GM21423 (cell line): Measurements from ENCODE around the gene ZDHHC1.
"Not testable (repeated sequence)": the region's sequence is repeated elsewhere in the genome, so short reads cannot be mapped to it uniquely, and the experiment has no call there.

Experiments used
- ATAC-seq: cut with Tn5 transposase; IDR thresholded peaks from one replicate; pipeline ENCODE4 v1.9.1; 2021; ENCODE audit warnings: mild to moderate bottlenecking, moderate library complexity; ENCODE audit not compliant: unreplicated experiment

Gene ZDHHC1

GRCh38 chr16:67394155-67395104 lies 21.8 kb downstream of the ZDHHC1 start:
- no peak for ATAC-seq

GRCh38 chr16:67393788-67394154 lies 22.5 kb downstream of the ZDHHC1 start:
- no peak for ATAC-seq

- no peak for ATAC-seq
These were observed 23.0 kb downstream of the ZDHHC1 start, which contains the start of gene TPPP3 for GRCh38 chr16:67393111-67393787. Gene TPPP3, minus strand, starts transcription at chr16:67393498. Its CDS starts 2,387 bp downstream, at chr16:67391111.

- ATAC-seq: no peak
These were observed 23.8 kb downstream of the ZDHHC1 start for GRCh38 chr16:67392301-67393059.

- no peak for ATAC-seq
These were observed 24.6 kb downstream of the ZDHHC1 start for GRCh38 chr16:67391424-67392300.

- ATAC-seq: no peak
These were observed 25.4 kb downstream of the ZDHHC1 start for GRCh38 chr16:67390816-67391423.

GRCh38 chr16:67389911-67390815 lies 26.1 kb downstream of the ZDHHC1 start:
- no peak for ATAC-seq

GRCh38 chr16:67388591-67388990 lies 27.7 kb downstream of the ZDHHC1 start:
- no peak for ATAC-seq

- no peak for ATAC-seq
These were observed 28.1 kb downstream of the ZDHHC1 start for GRCh38 chr16:67388191-67388590.

- no peak for ATAC-seq
These were observed 28.7 kb downstream of the ZDHHC1 start for GRCh38 chr16:67387479-67388079.

- ATAC-seq: no peak
These were observed 29.3 kb downstream of the ZDHHC1 start for GRCh38 chr16:67386861-67387455.

- ATAC-seq: no peak
These were observed 31.3 kb downstream of the ZDHHC1 start for GRCh38 chr16:67384778-67385510.

- no peak for ATAC-seq
These were observed 33.0 kb downstream of the ZDHHC1 start for GRCh38 chr16:67383284-67383683.

- no peak for ATAC-seq
These were observed 37.6 kb downstream of the ZDHHC1 start for GRCh38 chr16:67378642-67379041.

GRCh38 chr16:67376012-67376411 lies 40.3 kb downstream of the ZDHHC1 start:
- not testable (repeated sequence) for ATAC-seq

- no peak for ATAC-seq
These were observed 43.6 kb downstream of the ZDHHC1 start for GRCh38 chr16:67372664-67373063.

GRCh38 chr16:67370661-67371060 lies 45.6 kb downstream of the ZDHHC1 start:
- no peak for ATAC-seq
